Sigmoid colon (tissue), 4 donors: ENCODE results near the gene TMEM130.

Source experiments
- POLR2AphosphoS5 ChIP-seq, 4 donors: sonication (generic); formaldehyde crosslinking; IDR thresholded peaks; one replicate each; pipeline ENCODE4 v1.6.1; 2017; ENCODE audit warnings: antibody characterized with exemption in 4 of 4
- TF ChIP-seq, protein P1 (sequence below), 4 experiments: fragments of 450-650 bp in 3 of 4; fragments of 200-600 bp in 1 of 4; IDR thresholded peaks; one replicate each; pipeline ENCODE4 v1.5.1; 2016 to 2019; ENCODE audit warnings: antibody characterized with exemption in 4 of 4, mild to moderate bottlenecking in 3 of 4, moderate library complexity in 2 of 4

DNA sequence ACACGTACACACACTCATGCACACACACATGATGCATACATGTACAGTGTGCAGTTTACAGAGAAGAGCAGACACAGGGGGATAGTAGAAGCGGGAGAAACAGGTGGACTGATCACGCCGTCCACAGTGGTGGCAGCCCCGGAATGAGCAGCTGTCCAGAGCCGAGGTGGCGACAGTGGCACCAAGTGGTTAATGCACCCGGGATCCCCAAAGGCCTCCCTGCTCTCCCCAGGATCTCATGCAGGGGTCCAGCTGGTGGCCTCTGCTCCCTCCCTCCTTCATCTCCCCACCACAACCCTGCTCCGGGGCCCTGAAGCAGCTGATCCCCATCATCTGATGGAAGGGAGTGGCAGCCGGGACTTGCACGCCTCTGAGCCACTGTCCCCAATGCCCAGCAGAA lies 29.7 kb downstream of the TMEM130 start:
- TF ChIP-seq POLR2AphosphoS5 (IDR thresholded peaks at IDR 0.05): no peak
- TF ChIP-seq, protein P1, sequence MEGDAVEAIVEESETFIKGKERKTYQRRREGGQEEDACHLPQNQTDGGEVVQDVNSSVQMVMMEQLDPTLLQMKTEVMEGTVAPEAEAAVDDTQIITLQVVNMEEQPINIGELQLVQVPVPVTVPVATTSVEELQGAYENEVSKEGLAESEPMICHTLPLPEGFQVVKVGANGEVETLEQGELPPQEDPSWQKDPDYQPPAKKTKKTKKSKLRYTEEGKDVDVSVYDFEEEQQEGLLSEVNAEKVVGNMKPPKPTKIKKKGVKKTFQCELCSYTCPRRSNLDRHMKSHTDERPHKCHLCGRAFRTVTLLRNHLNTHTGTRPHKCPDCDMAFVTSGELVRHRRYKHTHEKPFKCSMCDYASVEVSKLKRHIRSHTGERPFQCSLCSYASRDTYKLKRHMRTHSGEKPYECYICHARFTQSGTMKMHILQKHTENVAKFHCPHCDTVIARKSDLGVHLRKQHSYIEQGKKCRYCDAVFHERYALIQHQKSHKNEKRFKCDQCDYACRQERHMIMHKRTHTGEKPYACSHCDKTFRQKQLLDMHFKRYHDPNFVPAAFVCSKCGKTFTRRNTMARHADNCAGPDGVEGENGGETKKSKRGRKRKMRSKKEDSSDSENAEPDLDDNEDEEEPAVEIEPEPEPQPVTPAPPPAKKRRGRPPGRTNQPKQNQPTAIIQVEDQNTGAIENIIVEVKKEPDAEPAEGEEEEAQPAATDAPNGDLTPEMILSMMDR (IDR thresholded peaks at IDR 0.05): no peak
